ENCODE measurements around the gene DPP6. TPM values are rescaled to one million over a fixed set of nuclear protein-coding genes. Genes with fewer than 3 reads are reported as not detected.

DPP6 gene
- total RNA-seq, 1 experiment from 2014 or later = not detected

- no peaks in the 10 kb centered on the region for H3K4me1 ChIP-seq (ENCODE audit: control insufficient read depth, insufficient read depth, low read length)
- in situ Hi-C loops (cut with HindIII; ENCODE audit: low pct_unique_long_range_greater_than_20kb, low sequenced_read_pairs) = no loop called here
- no peak overlapping the region for H3K4me3 ChIP-seq (ENCODE audit: low read depth in 2 of 2, low read length in 2 of 2)
- H3K36me3 ChIP-seq (ENCODE audit: control insufficient read depth, insufficient read depth, low read length) = no peaks in the 10 kb centered on the region
- ChIA-PET CTCF (no interaction called here), POLR2A (no interaction called here)
- intact Hi-C loops (cut with micrococcal nuclease; ENCODE audit: unreplicated experiment) = no loop called here
- no TSS peak for BruUV-seq (replicated peaks)
- ATAC-seq (no peak), DNase-seq (ENCODE audit: low read depth, low spot score) (no peak)
- H3K27me3 ChIP-seq (ENCODE audit: control insufficient read depth, insufficient read depth, low read length) = 0 out of 2 replicates have a peak, but pooled peaks cover 2% of the 10 kb centered on the region
- H3K9me3 ChIP-seq (ENCODE audit: control insufficient read depth, insufficient read depth, low read depth, low read length) = no peaks in the 10 kb centered on the region
- no peak overlapping the region for H3K27ac ChIP-seq (ENCODE audit: low read length)
- no peak for TF ChIP-seq CTCF (IDR thresholded peaks at IDR 0.05)
- no peak for TF ChIP-seq REST (IDR thresholded peaks at IDR 0.05; ENCODE audit: insufficient read depth in 1 of 2, low read depth in 2 of 2, low read length in 1 of 2)
- no peak for TF ChIP-seq TCF7L2 (IDR thresholded peaks at IDR 0.05; ENCODE audit: low read depth, low read length)
- TF ChIP-seq POLR2AphosphoS5 (IDR thresholded peaks at IDR 0.05; ENCODE audit: low read depth, low read length) = no peak
- no peak for TF ChIP-seq SIN3A (IDR thresholded peaks at IDR 0.05; ENCODE audit: borderline replicate concordance, insufficient read depth, low read depth, low read length)
These were observed 539.3 kb downstream of the DPP6 start for GRCh38 chr7:154591544-154591943.

- DNase-seq (ENCODE audit: low read depth, low spot score) (no peak), ATAC-seq (no peak)
- in situ Hi-C loops (cut with HindIII; ENCODE audit: low pct_unique_long_range_greater_than_20kb, low sequenced_read_pairs) (no loop called here), intact Hi-C loops (cut with micrococcal nuclease; ENCODE audit: unreplicated experiment) (no loop called here)
- Histone ChIP-seq H3K4me1 (ENCODE audit: control insufficient read depth, insufficient read depth, low read length) (no peaks in the 10 kb centered on the region), H3K36me3 (ENCODE audit: control insufficient read depth, insufficient read depth, low read length) (no peaks in the 10 kb centered on the region), H3K9me3 (ENCODE audit: control insufficient read depth, insufficient read depth, low read depth, low read length) (no peaks in the 10 kb centered on the region), H3K27me3 (ENCODE audit: control insufficient read depth, insufficient read depth, low read length) (0 out of 2 replicates have a peak, but pooled peaks cover 2% of the 10 kb centered on the region), H3K4me3 (ENCODE audit: low read depth in 2 of 2, low read length in 2 of 2) (no peak overlapping the region), H3K27ac (ENCODE audit: low read length) (no peak overlapping the region)
- BruUV-seq (replicated peaks) = no TSS peak
- TF ChIP-seq POLR2AphosphoS5 (IDR thresholded peaks at IDR 0.05; ENCODE audit: low read depth, low read length) (no peak), SIN3A (IDR thresholded peaks at IDR 0.05; ENCODE audit: borderline replicate concordance, insufficient read depth, low read depth, low read length) (no peak), CTCF (IDR thresholded peaks at IDR 0.05) (no peak), TCF7L2 (IDR thresholded peaks at IDR 0.05; ENCODE audit: low read depth, low read length) (no peak), REST (IDR thresholded peaks at IDR 0.05; ENCODE audit: insufficient read depth in 1 of 2, low read depth in 2 of 2, low read length in 1 of 2) (no peak)
- ChIA-PET CTCF (no interaction called here), POLR2A (no interaction called here)
These were observed 540.2 kb downstream of the DPP6 start for GRCh38 chr7:154592388-154592787.

All from Panc1 (cell line).